Tibial nerve (tissue), 4 donors: ENCODE data around the gene BNC2. TPM values are rescaled to one million over a fixed set of nuclear protein-coding genes. Genes with fewer than 3 reads are reported as not detected.
A peak's percentile ranks its signal among the peaks of the same experiment; 100 is the strongest.

Source experiments
- DNase-seq, 2 donors: peaks; one replicate each; pipeline ENCODE4 v3.0.0-alpha.2; 2019; ENCODE audit warnings: low spot score in 2 of 2
- H3K27ac ChIP-seq, 4 donors: fragments of 200-600 bp; sonication (generic) in 3 of 4; one replicate each; pipeline ENCODE4 v1.5.1; 2017 to 2019; ENCODE audit warnings: mild to moderate bottlenecking in 1 of 4
- H3K27me3 ChIP-seq, 2 donors: fragments of 200-600 bp; sonication (generic) in 1 of 2; one replicate each; pipeline versions ENCODE4 v1.5.1 to v1.6.0; 2017 to 2019
- H3K36me3 ChIP-seq, 3 donors: fragments of 200-600 bp; sonication (generic); one replicate each; pipeline ENCODE4 v1.5.1; 2018 to 2019
- H3K4me1 ChIP-seq, 4 donors: fragments of 200-600 bp; sonication (generic) in 3 of 4; one replicate each; pipeline ENCODE4 v1.5.1; 2017 to 2019
- H3K4me3 ChIP-seq, 4 donors: fragments of 200-600 bp; sonication (generic) in 3 of 4; one replicate each; pipeline ENCODE4 v1.5.1; 2017 to 2019; ENCODE audit warnings: mild to moderate bottlenecking in 1 of 4, moderate library complexity in 1 of 4
- H3K9me3 ChIP-seq, 4 donors: fragments of 200-600 bp; sonication (generic) in 3 of 4; one replicate each; pipeline ENCODE4 v1.5.1; 2017 to 2019
- CTCF ChIP-seq, 5 experiments: fragments of 200-600 bp in 3 of 5; fragments of 450-650 bp in 2 of 5; sonication (generic) in 3 of 5; IDR thresholded peaks; one replicate each; pipeline ENCODE4 v1.5.1; 2016 to 2019; ENCODE audit warnings: antibody characterized with exemption in 5 of 5, mild to moderate bottlenecking in 3 of 5, moderate library complexity in 2 of 5
- EP300 ChIP-seq, 2 donors: sonication (generic); formaldehyde crosslinking; IDR thresholded peaks; one replicate each; pipeline ENCODE4 v1.6.1; 2017; ENCODE audit warnings: antibody characterized with exemption in 2 of 2, mild to moderate bottlenecking in 1 of 2
- POLR2A ChIP-seq, 2 donors: fragments of 450-650 bp; IDR thresholded peaks; one replicate each; pipeline ENCODE4 v1.6.1; 2017; ENCODE audit warnings: antibody characterized with exemption in 2 of 2, mild to moderate bottlenecking in 2 of 2, moderate library complexity in 2 of 2
- WGBS, 2 donors: methylation state at CpG; one replicate each; pipeline ENCODE4 v1.1.5; 2018; 5-methylcytosine and 5-hydroxymethylcytosine counted together
- total RNA-seq, 4 donors: library from RNA; depleted of rRNA; stranded (reverse); fragments of >200 nt; gene quantifications; one replicate each; pipeline ENCODE4 v1.1.0, GENCODE V29; 2016

BNC2 gene
- total RNA-seq, 4 donors from 2014 or later, result 69.9 to 89.6 (median 88.4) TPM

- Histone ChIP-seq H3K9me3 (no peaks in the 10 kb centered on the region), H3K4me1 (peaks cover 0 to 3% (median 0%) of the 10 kb centered on the region in 4 donors), H3K36me3 (no peaks in the 10 kb centered on the region), H3K27me3 (no peaks in the 10 kb centered on the region), H3K4me3 (no peak overlapping the region), H3K27ac (no peak overlapping the region)
- TF ChIP-seq EP300 (IDR thresholded peaks at IDR 0.05) (no peak), POLR2A (IDR thresholded peaks at IDR 0.05) (no peak), CTCF (IDR thresholded peaks at IDR 0.05) (no peak)
- WGBS, 2 donors, result 72 to 75% methylated on average over 5 of the region's 5 CpGs
- DNase-seq, result no peak
Measured at GRCh38 chr9:16834817-16835216, 35.7 kb downstream of the BNC2 start.

- WGBS, 2 donors, result 46 to 48% methylated on average over 3 of the region's 3 CpGs
- H3K4me3 ChIP-seq, result no peak overlapping the region
- H3K36me3 ChIP-seq, result no peaks in the 10 kb centered on the region
- no peaks in the 10 kb centered on the region for H3K27me3 ChIP-seq
- DNase-seq, result no peak
- TF ChIP-seq EP300 (IDR thresholded peaks at IDR 0.05), result no peak
- TF ChIP-seq CTCF (IDR thresholded peaks at IDR 0.05), result no peak
- TF ChIP-seq POLR2A (IDR thresholded peaks at IDR 0.05), result no peak
- H3K4me1 ChIP-seq, result peaks cover 0 to 12% (median 3%) of the 10 kb centered on the region in 4 donors
- H3K9me3 ChIP-seq, result no peaks in the 10 kb centered on the region
- peak overlapping the region in 1 of 4 donors; percentile 4 for H3K27ac ChIP-seq
Measured at GRCh38 chr9:16833296-16833835, 37.1 kb downstream of the BNC2 start.

GRCh38 chr9:16832101-16832500 lies 38.4 kb downstream of the BNC2 start:
- Histone ChIP-seq H3K9me3 (no peaks in the 10 kb centered on the region), H3K4me3 (no peak overlapping the region), H3K36me3 (no peaks in the 10 kb centered on the region), H3K4me1 (peaks cover 0 to 16% (median 3%) of the 10 kb centered on the region in 4 donors), H3K27ac (no peak overlapping the region), H3K27me3 (no peaks in the 10 kb centered on the region)
- WGBS, 2 donors, result 84% methylated on average over 3 of the region's 3 CpGs
- TF ChIP-seq POLR2A (IDR thresholded peaks at IDR 0.05) (no peak), EP300 (IDR thresholded peaks at IDR 0.05) (no peak), CTCF (IDR thresholded peaks at IDR 0.05) (no peak)
- no peak for DNase-seq

GRCh38 chr9:16830806-16831205 lies 39.7 kb downstream of the BNC2 start:
- Histone ChIP-seq H3K27me3 (no peaks in the 10 kb centered on the region), H3K4me3 (no peak overlapping the region), H3K4me1 (peaks cover 0 to 21% (median 3%) of the 10 kb centered on the region in 4 donors), H3K27ac (peak overlapping the region in 2 of 4 donors; percentile 65 to 68), H3K9me3 (no peaks in the 10 kb centered on the region), H3K36me3 (no peaks in the 10 kb centered on the region)
- no peak for DNase-seq
- 62 to 65% methylated on average over 4 of the region's 4 CpGs for WGBS, 2 donors
- TF ChIP-seq CTCF (IDR thresholded peaks at IDR 0.05), result no peak
- no peak for TF ChIP-seq EP300 (IDR thresholded peaks at IDR 0.05)
- no peak for TF ChIP-seq POLR2A (IDR thresholded peaks at IDR 0.05)

- H3K27me3 ChIP-seq, result no peaks in the 10 kb centered on the region
- no peak for TF ChIP-seq CTCF (IDR thresholded peaks at IDR 0.05)
- TF ChIP-seq POLR2A (IDR thresholded peaks at IDR 0.05), result no peak
- TF ChIP-seq EP300 (IDR thresholded peaks at IDR 0.05), result no peak
- peak overlapping the region; percentile 22 to 44 (median 28) for H3K4me3 ChIP-seq
- DNase-seq, result peak in 1 of 2 donors; percentile 15
- H3K9me3 ChIP-seq, result no peaks in the 10 kb centered on the region
- no peaks in the 10 kb centered on the region for H3K36me3 ChIP-seq
- peaks cover 0 to 34% (median 3%) of the 10 kb centered on the region in 4 donors for H3K4me1 ChIP-seq
- WGBS, 2 donors, result 7 to 8% methylated on average over 30 of the region's 30 CpGs
- peak overlapping the region; percentile 35 to 79 (median 65) for H3K27ac ChIP-seq
Measured at GRCh38 chr9:16828340-16829281, 41.9 kb downstream of the BNC2 start.
